DND-41 (cell line): ENCODE measurements around the gene PLCXD3.

Experiments used
- ATAC-seq: fragments of 200-7000 bp; cut with Tn5 transposase; 3 replicates; pipeline ENCODE4 v1.9.1; 2021; ENCODE audit warnings: low read depth; ENCODE audit not compliant: insufficient read depth
- DNase-seq: peaks from one replicate; pipeline ENCODE4 v3.0.0-alpha.2; 2020
- H2AFZ ChIP-seq: 2 replicates; pipeline ENCODE4 v1.6.0; 2012; ENCODE audit warnings: low read depth, low read length
- H3K27ac ChIP-seq: 2 replicates; pipeline ENCODE4 v1.5.1; 2012; ENCODE audit warnings: low read length, inconsistent platforms
- H3K27me3 ChIP-seq: fragments of 200-600 bp; sonication (generic); 2 replicates; pipeline ENCODE4 v1.6.0; 2012; ENCODE audit warnings: low read length, mild to moderate bottlenecking, inconsistent platforms; ENCODE audit not compliant: insufficient read depth, poor library complexity
- H3K36me3 ChIP-seq: 2 replicates; pipeline ENCODE4 v1.5.1; 2012; ENCODE audit warnings: low read length, inconsistent platforms; ENCODE audit not compliant: insufficient read depth
- H3K4me1 ChIP-seq: 2 replicates; pipeline ENCODE4 v1.5.1; 2012; ENCODE audit warnings: mild to moderate bottlenecking, low read length; ENCODE audit not compliant: insufficient read depth
- H3K4me2 ChIP-seq: 2 replicates; pipeline ENCODE4 v1.6.0; 2012; ENCODE audit warnings: mild to moderate bottlenecking, moderate library complexity, low read length, inconsistent platforms; ENCODE audit not compliant: insufficient read depth
- H3K4me3 ChIP-seq, 2 experiments: fragments of 200-600 bp in 1 of 2; shearing (Covaris generic) in 1 of 2; 2 replicates each; pipeline ENCODE4 v1.5.1; 2012 to 2016; ENCODE audit warnings: inconsistent platforms in 2 of 2, low read length in 2 of 2, mild to moderate bottlenecking in 2 of 2, low read depth in 1 of 2, moderate library complexity in 1 of 2
- H3K79me2 ChIP-seq: 2 replicates; pipeline ENCODE4 v1.6.0; 2012; ENCODE audit warnings: low read length, inconsistent platforms; ENCODE audit not compliant: insufficient read depth
- H3K9ac ChIP-seq: 2 replicates; pipeline ENCODE4 v1.6.0; 2012; ENCODE audit warnings: low read depth, mild to moderate bottlenecking, inconsistent platforms, low read length, moderate library complexity
- H3K9me3 ChIP-seq: 2 replicates; pipeline ENCODE4 v1.5.1; 2012; ENCODE audit warnings: low read length, moderate library complexity, mild to moderate bottlenecking, inconsistent platforms; ENCODE audit not compliant: insufficient read depth, severe bottlenecking
- H4K20me1 ChIP-seq: 2 replicates; pipeline ENCODE4 v1.6.0; 2012; ENCODE audit warnings: low read length; ENCODE audit not compliant: insufficient read depth
- EZH2 ChIP-seq: IDR thresholded peaks from 3 replicates; pipeline ENCODE4 v1.6.1; 2012; ENCODE audit warnings: borderline replicate concordance, low read depth, mild to moderate bottlenecking, moderate library complexity, low read length, inconsistent platforms; ENCODE audit not compliant: severe bottlenecking
- TF ChIP-seq, protein P1 (sequence below): IDR thresholded peaks from 2 replicates; pipeline ENCODE4 v1.5.1; 2012; ENCODE audit warnings: borderline replicate concordance, low read length, moderate library complexity, mild to moderate bottlenecking; ENCODE audit not compliant: poor library complexity, severe bottlenecking; ENCODE audit errors: extremely low read depth

PLCXD3 gene

DNA sequence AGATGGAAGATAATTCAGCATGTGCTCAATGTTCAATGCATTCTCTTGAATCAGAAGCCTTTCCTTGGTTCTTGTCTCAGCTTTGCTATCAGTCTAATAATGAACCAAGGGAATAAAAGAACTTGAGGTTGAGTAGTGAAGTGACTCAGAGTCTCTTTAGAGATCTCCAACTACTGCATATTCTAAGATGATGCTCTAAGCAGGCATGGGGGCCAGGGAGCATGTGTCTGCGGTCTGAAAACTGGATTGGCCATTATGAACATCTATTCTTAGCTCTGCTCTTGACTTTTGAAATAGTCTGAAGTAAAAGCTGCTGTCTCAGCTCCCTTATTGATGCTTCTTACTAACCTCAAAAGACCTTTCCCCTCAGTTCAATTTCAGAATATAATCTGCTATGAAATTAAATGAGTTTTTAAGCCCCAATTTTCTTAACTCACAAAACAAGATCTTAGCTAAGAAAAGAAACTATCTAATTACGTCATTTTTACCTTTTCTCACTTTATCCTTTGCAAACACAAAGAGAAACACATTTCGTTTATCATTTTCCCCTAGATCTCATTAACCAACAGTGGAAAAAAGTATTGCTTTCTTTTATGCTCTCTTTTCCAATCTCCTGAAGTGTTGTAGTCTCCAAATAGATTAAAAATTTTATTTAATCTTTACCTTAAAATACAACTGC lies 44.8 kb downstream of the PLCXD3 start:
- no peak overlapping the region for H3K4me2 ChIP-seq
- no peaks in the 10 kb centered on the region for H3K27me3 ChIP-seq

DNA sequence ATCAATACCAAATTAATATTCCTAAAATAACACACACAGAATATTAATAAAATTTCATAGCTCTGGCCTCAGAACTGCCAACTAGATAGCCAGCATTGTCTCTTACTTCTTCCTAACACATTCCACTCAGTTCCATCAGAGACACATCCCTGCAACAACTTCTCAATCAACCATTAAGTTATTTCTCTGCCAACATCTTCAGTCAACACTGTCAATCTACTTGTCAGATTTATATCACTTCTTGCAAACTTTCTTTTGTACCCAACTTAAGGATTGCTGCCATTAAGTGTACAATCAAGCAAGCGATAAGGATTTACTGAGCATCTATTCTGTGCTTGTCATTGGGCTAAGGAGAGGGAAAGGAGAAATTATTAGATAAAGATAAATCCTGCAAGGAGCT lies 50.8 kb downstream of the PLCXD3 start:
- TF ChIP-seq, protein P1, sequence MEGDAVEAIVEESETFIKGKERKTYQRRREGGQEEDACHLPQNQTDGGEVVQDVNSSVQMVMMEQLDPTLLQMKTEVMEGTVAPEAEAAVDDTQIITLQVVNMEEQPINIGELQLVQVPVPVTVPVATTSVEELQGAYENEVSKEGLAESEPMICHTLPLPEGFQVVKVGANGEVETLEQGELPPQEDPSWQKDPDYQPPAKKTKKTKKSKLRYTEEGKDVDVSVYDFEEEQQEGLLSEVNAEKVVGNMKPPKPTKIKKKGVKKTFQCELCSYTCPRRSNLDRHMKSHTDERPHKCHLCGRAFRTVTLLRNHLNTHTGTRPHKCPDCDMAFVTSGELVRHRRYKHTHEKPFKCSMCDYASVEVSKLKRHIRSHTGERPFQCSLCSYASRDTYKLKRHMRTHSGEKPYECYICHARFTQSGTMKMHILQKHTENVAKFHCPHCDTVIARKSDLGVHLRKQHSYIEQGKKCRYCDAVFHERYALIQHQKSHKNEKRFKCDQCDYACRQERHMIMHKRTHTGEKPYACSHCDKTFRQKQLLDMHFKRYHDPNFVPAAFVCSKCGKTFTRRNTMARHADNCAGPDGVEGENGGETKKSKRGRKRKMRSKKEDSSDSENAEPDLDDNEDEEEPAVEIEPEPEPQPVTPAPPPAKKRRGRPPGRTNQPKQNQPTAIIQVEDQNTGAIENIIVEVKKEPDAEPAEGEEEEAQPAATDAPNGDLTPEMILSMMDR: no peak
- no peak for TF ChIP-seq EZH2
- H3K27me3 ChIP-seq: no peaks in the 10 kb centered on the region
- no peaks in the 10 kb centered on the region for H3K36me3 ChIP-seq
- no peak overlapping the region for H3K4me3 ChIP-seq
- no peak overlapping the region for H3K4me2 ChIP-seq
- H2AFZ ChIP-seq: no peak overlapping the region
- no peak overlapping the region for H3K9ac ChIP-seq
- no peaks in the 10 kb centered on the region for H3K79me2 ChIP-seq
- ATAC-seq (no peak), DNase-seq (no peak)
- no peaks in the 10 kb centered on the region for H3K9me3 ChIP-seq
- H4K20me1 ChIP-seq: no peaks in the 10 kb centered on the region
- H3K4me1 ChIP-seq: no peaks in the 10 kb centered on the region
- H3K27ac ChIP-seq: no peak overlapping the region

More for the DNA sequence above, 44.8 kb downstream of the PLCXD3 start:
- Histone ChIP-seq H3K4me1 (no peaks in the 10 kb centered on the region), H3K79me2 (no peaks in the 10 kb centered on the region), H4K20me1 (no peaks in the 10 kb centered on the region), H3K27ac (no peak overlapping the region), H3K36me3 (no peaks in the 10 kb centered on the region), H3K9ac (no peak overlapping the region), H2AFZ (no peak overlapping the region), H3K9me3 (no peaks in the 10 kb centered on the region), H3K4me3 (no peak overlapping the region)
- ATAC-seq (no peak), DNase-seq (no peak)
- no peak for TF ChIP-seq EZH2
- TF ChIP-seq, protein P1: no peak

DNA sequence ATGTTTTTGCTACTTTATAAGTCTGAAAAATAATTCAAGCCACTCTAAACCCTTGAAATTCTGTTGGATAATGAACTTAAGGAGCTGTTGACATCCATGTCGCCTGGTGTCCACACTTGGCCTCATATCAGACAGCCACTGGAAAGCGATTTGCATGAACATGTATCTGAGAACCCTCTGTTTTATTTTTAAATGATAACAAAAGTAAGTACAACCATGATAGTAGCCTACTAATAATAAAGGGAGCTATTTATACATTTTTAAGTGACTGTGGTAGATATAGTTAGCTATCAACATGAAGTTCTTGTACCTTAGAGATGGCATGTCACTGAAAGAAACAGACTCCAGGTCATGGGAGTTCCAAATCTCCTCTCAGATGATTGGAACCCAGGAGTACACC lies 53.3 kb downstream of the PLCXD3 start:
- Histone ChIP-seq H2AFZ (no peak overlapping the region), H3K79me2 (no peaks in the 10 kb centered on the region), H3K36me3 (no peaks in the 10 kb centered on the region), H3K9me3 (no peaks in the 10 kb centered on the region), H3K4me2 (no peak overlapping the region), H4K20me1 (no peaks in the 10 kb centered on the region), H3K27ac (no peak overlapping the region), H3K4me1 (no peaks in the 10 kb centered on the region), H3K9ac (no peak overlapping the region), H3K27me3 (no peaks in the 10 kb centered on the region), H3K4me3 (no peak overlapping the region)
- ATAC-seq: no peak
- TF ChIP-seq, protein P1: no peak
- TF ChIP-seq EZH2: no peak
- DNase-seq: no peak

DNA sequence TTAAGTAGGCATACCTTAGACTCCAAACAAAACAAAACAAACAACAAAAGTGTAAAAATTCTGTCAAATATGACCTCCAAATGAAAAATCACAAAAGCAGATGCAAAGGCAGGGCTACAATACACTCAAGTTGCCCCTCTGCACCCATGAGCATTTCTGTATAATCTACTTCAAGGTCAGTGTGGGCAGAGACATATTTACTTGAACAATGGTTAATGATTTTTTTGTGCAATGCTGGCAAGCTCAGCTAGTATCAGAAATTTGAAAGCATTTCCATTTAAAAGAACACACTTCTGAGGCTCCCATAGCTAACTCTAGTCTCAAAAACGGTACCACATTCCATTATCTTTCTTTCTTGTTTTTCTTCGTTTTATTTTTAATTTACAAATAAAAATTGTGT lies 57.9 kb downstream of the PLCXD3 start:
- Histone ChIP-seq H3K27ac (no peak overlapping the region), H3K4me2 (no peak overlapping the region), H3K9me3 (no peaks in the 10 kb centered on the region), H3K4me3 (no peak overlapping the region), H3K4me1 (no peaks in the 10 kb centered on the region), H3K36me3 (no peaks in the 10 kb centered on the region), H3K9ac (no peak overlapping the region), H2AFZ (no peak overlapping the region), H4K20me1 (no peaks in the 10 kb centered on the region), H3K79me2 (no peaks in the 10 kb centered on the region), H3K27me3 (no peaks in the 10 kb centered on the region)
- ATAC-seq (no peak), DNase-seq (no peak)
- TF ChIP-seq, protein P1: no peak
- TF ChIP-seq EZH2: no peak
